CD14-positive monocyte (primary cell): ENCODE results near the gene MMEL1. TPM values are rescaled to one million over a fixed set of nuclear protein-coding genes. Genes with fewer than 3 reads are reported as not detected.

Experiments
- DNase-seq, 3 donors: peaks; one replicate each; pipeline ENCODE4 v3.0.0-alpha.2; 2011 to 2022
- H2AFZ ChIP-seq: 2 replicates; pipeline ENCODE4 v1.6.0; 2012; ENCODE audit warnings: mild to moderate bottlenecking, low read depth, low read length, inconsistent platforms; ENCODE audit not compliant: insufficient read depth, poor library complexity, severe bottlenecking
- H3K27ac ChIP-seq, 2 donors: 1 replicate in 1 of 2; 2 replicates in 1 of 2; pipeline ENCODE4 v1.5.1; 2012 to 2013; ENCODE audit warnings: low read length in 2 of 2, control low read depth in 1 of 2, inconsistent platforms in 1 of 2, low read depth in 1 of 2, mild to moderate bottlenecking in 1 of 2
- H3K27me3 ChIP-seq, 2 donors: one replicate each; pipeline versions ENCODE4 v1.6.0 to v1.6.1; 2011 to 2013; ENCODE audit warnings: low read length in 2 of 2; ENCODE audit not compliant: control insufficient read depth in 2 of 2, insufficient read depth in 2 of 2
- H3K36me3 ChIP-seq, 2 donors: replicated peaks in 1 of 2; 1 replicate in 1 of 2; 2 replicates in 1 of 2; pipeline versions ENCODE4 v1.5.1 to v1.6.1; 2012 to 2013; ENCODE audit warnings: low read length in 2 of 2, control low read depth in 1 of 2, inconsistent platforms in 1 of 2, mild to moderate bottlenecking in 1 of 2; ENCODE audit not compliant: insufficient read depth in 2 of 2, control insufficient read depth in 1 of 2
- H3K4me1 ChIP-seq, 2 donors: 1 replicate in 1 of 2; 2 replicates in 1 of 2; pipeline versions ENCODE4 v1.5.1 to v1.6.1; 2012 to 2013; ENCODE audit warnings: low read length in 2 of 2, control low read depth in 1 of 2, inconsistent platforms in 1 of 2, mild to moderate bottlenecking in 1 of 2, moderate library complexity in 1 of 2; ENCODE audit not compliant: insufficient read depth in 2 of 2, control insufficient read depth in 1 of 2
- H3K4me2 ChIP-seq: replicated peaks from 2 replicates; pipeline ENCODE3; 2012; ENCODE audit warnings: low read length, moderate library complexity, mild to moderate bottlenecking; ENCODE audit not compliant: poor library complexity, severe bottlenecking; ENCODE audit errors: extremely low read depth
- H3K4me3 ChIP-seq, 3 experiments: fragments of 200-600 bp in 1 of 3; sonication (generic) in 1 of 3; replicated peaks in 1 of 3; 1 replicate in 2 of 3; 2 replicates in 1 of 3; pipeline ENCODE4 v1.5.1; 2011 to 2013; ENCODE audit warnings: low read length in 3 of 3, mild to moderate bottlenecking in 3 of 3, control low read depth in 2 of 3, low read depth in 2 of 3, inconsistent platforms in 1 of 3, moderate library complexity in 1 of 3
- H3K79me2 ChIP-seq: 2 replicates; pipeline ENCODE4 v1.6.0; 2012; ENCODE audit warnings: mild to moderate bottlenecking, control low read depth, inconsistent platforms, low read length, moderate library complexity; ENCODE audit not compliant: insufficient read depth
- H3K9ac ChIP-seq: 2 replicates; pipeline ENCODE4 v1.6.0; 2017; ENCODE audit warnings: low read length, mild to moderate bottlenecking; ENCODE audit not compliant: insufficient read depth, poor library complexity, severe bottlenecking
- H3K9me3 ChIP-seq, 2 donors: replicated peaks in 1 of 2; 1 replicate in 1 of 2; 2 replicates in 1 of 2; pipeline versions ENCODE4 v1.5.1 to v1.6.1; 2012 to 2013; ENCODE audit warnings: low read length in 2 of 2, control low read depth in 1 of 2; ENCODE audit not compliant: control insufficient read depth in 1 of 2, insufficient read depth in 1 of 2
- H4K20me1 ChIP-seq: 2 replicates; pipeline ENCODE4 v1.6.0; 2012; ENCODE audit warnings: mild to moderate bottlenecking, low read length, control low read depth, moderate library complexity; ENCODE audit not compliant: insufficient read depth
- H3K27ac Mint-ChIP-seq, 7 donors: one replicate each; pipeline ENCODE4 v1.8.0; 2020; ENCODE audit warnings: mild to moderate bottlenecking in 7 of 7, mixed read lengths in 7 of 7, moderate library complexity in 6 of 7, inconsistent platforms in 2 of 7
- H3K27me3 Mint-ChIP-seq, 3 donors: one replicate each; pipeline ENCODE4 v1.8.0; 2021 to 2022; ENCODE audit warnings: low read depth in 3 of 3, mild to moderate bottlenecking in 3 of 3, mixed read lengths in 3 of 3, moderate library complexity in 3 of 3, inconsistent platforms in 1 of 3
- H3K36me3 Mint-ChIP-seq, 2 donors: one replicate each; pipeline ENCODE4 v1.8.0; 2020; ENCODE audit warnings: mixed read lengths in 2 of 2, inconsistent platforms in 1 of 2, mild to moderate bottlenecking in 1 of 2
- H3K4me1 Mint-ChIP-seq: one replicate; pipeline ENCODE4 v1.8.0; 2020; ENCODE audit warnings: mild to moderate bottlenecking, mixed read lengths
- H3K4me3 Mint-ChIP-seq, 2 donors: one replicate each; pipeline ENCODE4 v1.8.0; 2020; ENCODE audit warnings: mild to moderate bottlenecking in 2 of 2, mixed read lengths in 2 of 2, moderate library complexity in 1 of 2
- H3K9me3 Mint-ChIP-seq, 7 donors: one replicate each; pipeline ENCODE4 v1.8.0; 2020 to 2022; ENCODE audit warnings: mixed read lengths in 7 of 7, mild to moderate bottlenecking in 6 of 7, moderate library complexity in 6 of 7, inconsistent platforms in 2 of 7
- WGBS: methylation state at CpG from one replicate; pipeline ENCODE4 v1.1.5; 2013; ENCODE audit warnings: missing lambda C conversion rate; ENCODE audit not compliant: insufficient coverage; 5-methylcytosine and 5-hydroxymethylcytosine counted together
- intact Hi-C, 2 donors: fragments of 100-400 bp; cut with micrococcal nuclease; formaldehyde crosslinking; loops; one replicate each; pipeline versions ENCODE4 v1.15.0 to v1.15.1; 2023
- polyA plus RNA-seq, 3 donors: library from polyadenylated mRNA; depleted of rRNA in 1 of 3; unstranded in 2 of 3; stranded (reverse) in 1 of 3; fragments of 300-500 nt in 2 of 3; fragments of >200 nt in 1 of 3; fragmentation: Illumina TruSeq in 2 of 3; gene quantifications; 1 replicate in 2 of 3; 2 replicates in 1 of 3; pipeline ENCODE4 v1.2.3, GENCODE V29; 2012 to 2021
- TF ChIP-seq, protein P1 (sequence below): fragments of 200-600 bp; IDR thresholded peaks from one replicate; pipeline ENCODE4 v1.8.0; 2022; ENCODE audit warnings: antibody characterized with exemption, mild to moderate bottlenecking

Gene MMEL1
- polyA plus RNA-seq, 3 donors = 1.1 to 4.4 (median 1.9) TPM

DNA sequence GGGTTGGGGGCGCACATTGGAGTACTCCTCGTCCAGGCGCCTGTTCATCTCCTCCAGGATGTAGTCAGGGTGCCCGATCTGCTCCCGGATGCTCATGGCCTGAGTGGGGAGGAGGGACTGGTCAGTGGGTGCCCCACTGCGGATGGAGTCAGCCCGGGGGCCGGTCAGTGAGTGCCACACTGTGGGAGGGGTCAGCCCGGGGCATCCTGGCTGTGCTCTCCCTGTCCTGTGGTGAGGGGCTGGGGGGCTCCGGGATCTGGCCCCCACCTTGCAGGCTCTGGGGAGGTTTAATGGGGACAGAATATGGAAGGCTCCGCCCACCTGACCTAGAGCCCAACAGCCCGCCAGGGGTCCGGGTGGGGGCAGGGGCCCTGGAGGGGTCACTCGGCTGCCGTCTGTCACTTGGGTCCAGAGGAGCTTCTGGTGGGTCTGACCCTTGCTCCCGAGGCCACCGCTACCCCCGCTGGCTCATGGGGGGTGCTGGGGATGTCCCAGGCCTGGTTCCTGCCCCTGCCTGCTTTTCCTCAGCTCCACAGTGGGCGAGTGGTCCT is 37.5 kb downstream of the MMEL1 start:
- no peak for DNase-seq

DNA sequence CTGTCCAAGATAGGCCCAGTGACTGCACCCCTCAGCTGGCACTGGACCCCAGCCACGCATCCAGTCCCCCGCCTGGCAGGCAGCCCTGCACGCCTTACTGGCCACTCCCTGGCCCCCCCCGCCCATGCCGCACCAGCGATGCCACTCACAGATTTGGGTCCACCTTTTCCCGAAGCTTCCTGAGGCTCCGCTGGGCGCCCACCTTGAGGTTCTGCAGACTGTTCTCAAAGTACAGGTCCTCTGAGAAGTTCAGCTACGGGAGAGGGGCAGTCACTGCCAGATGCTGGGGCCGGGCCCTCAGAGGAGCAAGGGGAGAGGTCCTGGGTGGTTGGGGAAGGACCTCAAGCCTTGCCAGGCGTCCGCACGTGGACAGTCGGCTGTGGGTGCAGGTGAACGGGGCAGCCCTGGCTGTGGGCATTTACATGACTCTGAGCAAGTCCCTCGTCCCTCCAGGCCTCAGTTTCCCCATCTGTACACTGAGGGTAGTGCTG is 38.1 kb downstream of the MMEL1 start:
- no peak overlapping the region for H2AFZ ChIP-seq

More for the DNA sequence above, 37.5 kb downstream of the MMEL1 start:
- H2AFZ ChIP-seq = no peak overlapping the region
- Mint-ChIP-seq H3K36me3 (no peaks in the 10 kb centered on the region), H3K4me1 (peaks cover 5% of the 10 kb centered on the region), H3K27me3 (peaks cover 6 to 27% (median 9%) of the 10 kb centered on the region in 3 donors), H3K9me3 (peaks cover 0 to 11% (median 3%) of the 10 kb centered on the region in 7 donors), H3K4me3 (no peak overlapping the region), H3K27ac (no peak overlapping the region)
- no peaks in the 10 kb centered on the region for H3K36me3 ChIP-seq
- H3K4me3 ChIP-seq = no peak overlapping the region
- H3K9ac ChIP-seq = no peak overlapping the region
- H4K20me1 ChIP-seq = no peaks in the 10 kb centered on the region
- TF ChIP-seq, protein P1, sequence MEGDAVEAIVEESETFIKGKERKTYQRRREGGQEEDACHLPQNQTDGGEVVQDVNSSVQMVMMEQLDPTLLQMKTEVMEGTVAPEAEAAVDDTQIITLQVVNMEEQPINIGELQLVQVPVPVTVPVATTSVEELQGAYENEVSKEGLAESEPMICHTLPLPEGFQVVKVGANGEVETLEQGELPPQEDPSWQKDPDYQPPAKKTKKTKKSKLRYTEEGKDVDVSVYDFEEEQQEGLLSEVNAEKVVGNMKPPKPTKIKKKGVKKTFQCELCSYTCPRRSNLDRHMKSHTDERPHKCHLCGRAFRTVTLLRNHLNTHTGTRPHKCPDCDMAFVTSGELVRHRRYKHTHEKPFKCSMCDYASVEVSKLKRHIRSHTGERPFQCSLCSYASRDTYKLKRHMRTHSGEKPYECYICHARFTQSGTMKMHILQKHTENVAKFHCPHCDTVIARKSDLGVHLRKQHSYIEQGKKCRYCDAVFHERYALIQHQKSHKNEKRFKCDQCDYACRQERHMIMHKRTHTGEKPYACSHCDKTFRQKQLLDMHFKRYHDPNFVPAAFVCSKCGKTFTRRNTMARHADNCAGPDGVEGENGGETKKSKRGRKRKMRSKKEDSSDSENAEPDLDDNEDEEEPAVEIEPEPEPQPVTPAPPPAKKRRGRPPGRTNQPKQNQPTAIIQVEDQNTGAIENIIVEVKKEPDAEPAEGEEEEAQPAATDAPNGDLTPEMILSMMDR = no peak
- 94% methylated on average over 15 of the region's 19 CpGs for WGBS
- H3K4me1 ChIP-seq = peaks cover 4 to 9% of the 10 kb centered on the region in 2 donors
- no peak overlapping the region for H3K4me2 ChIP-seq
- no peak overlapping the region for H3K27ac ChIP-seq
- no peaks in the 10 kb centered on the region for H3K79me2 ChIP-seq
- no peaks in the 10 kb centered on the region for H3K9me3 ChIP-seq
- intact Hi-C loops = no loop called here
- no peaks in the 10 kb centered on the region for H3K27me3 ChIP-seq

More for the DNA sequence above, 38.1 kb downstream of the MMEL1 start:
- Histone ChIP-seq H3K27me3 (no peaks in the 10 kb centered on the region), H3K4me1 (peaks cover 4 to 9% of the 10 kb centered on the region in 2 donors), H3K27ac (no peak overlapping the region), H3K36me3 (peaks cover 0 to 2% of the 10 kb centered on the region in 2 donors), H3K79me2 (no peaks in the 10 kb centered on the region), H3K9me3 (no peaks in the 10 kb centered on the region), H3K9ac (no peak overlapping the region), H4K20me1 (no peaks in the 10 kb centered on the region), H3K4me3 (no peak overlapping the region), H3K4me2 (no peak overlapping the region)
- 95% methylated on average over 13 of the region's 17 CpGs for WGBS
- TF ChIP-seq, protein P1 = no peak
- DNase-seq = no peak
- peaks cover 5% of the 10 kb centered on the region for H3K4me1 Mint-ChIP-seq
- H3K9me3 Mint-ChIP-seq = peaks cover 0 to 11% (median 3%) of the 10 kb centered on the region in 7 donors
- H3K4me3 Mint-ChIP-seq = no peak overlapping the region
- H3K27me3 Mint-ChIP-seq = peaks cover 6 to 27% (median 9%) of the 10 kb centered on the region in 3 donors
- H3K36me3 Mint-ChIP-seq = peaks cover 0 to under 1% of the 10 kb centered on the region in 2 donors
- intact Hi-C loops = no loop called here
- H3K27ac Mint-ChIP-seq = peak overlapping the region in 1 of 7 donors; percentile 13
